ENCODE results near the gene C1QTNF6. TPM values are rescaled to one million over a fixed set of nuclear protein-coding genes. Genes with fewer than 3 reads are reported as not detected.

C1QTNF6 gene
- total RNA-seq, 3 donors from 2014 or later, result 8.9 to 22.5 (median 13.3) TPM

DNA sequence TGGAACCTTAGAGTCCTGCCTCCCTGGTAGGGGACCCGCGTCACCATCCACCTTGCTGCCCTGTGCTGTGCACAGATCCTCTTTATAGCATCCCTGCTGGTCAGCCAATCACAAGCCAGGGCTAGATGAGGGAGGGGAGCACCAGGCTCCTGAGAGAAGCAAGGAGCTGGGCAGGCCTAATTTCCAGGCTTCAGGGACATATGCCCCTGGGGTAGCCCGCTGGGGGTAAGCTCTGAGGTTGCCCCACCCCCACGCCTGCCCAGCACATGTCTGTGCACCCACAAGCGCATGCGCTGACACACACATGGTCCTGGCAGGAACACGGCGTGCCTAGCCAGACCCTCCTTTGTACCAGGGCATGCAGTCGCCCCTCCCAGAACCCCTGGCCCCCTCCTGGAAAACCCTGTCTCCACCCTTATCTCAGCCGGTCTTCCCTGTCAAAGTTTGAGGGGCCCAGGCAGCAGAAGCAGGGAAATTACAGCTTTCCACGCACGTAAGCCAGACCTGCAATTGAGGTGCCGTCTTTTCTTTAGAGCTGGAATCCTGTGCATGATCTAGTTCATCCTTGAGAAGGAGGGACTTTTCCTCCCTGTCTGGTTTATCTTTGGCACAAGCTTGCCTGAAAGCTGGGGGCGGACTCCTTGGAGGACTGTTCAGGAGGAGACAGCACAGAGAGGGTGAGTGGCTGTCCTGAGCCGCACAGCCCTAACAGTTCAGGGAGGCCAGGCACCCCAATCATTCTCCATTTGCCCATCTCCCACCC lies 22.2 kb upstream of the C1QTNF6 start:
- no peak overlapping the region for H3K4me3 ChIP-seq
- ATAC-seq (no peak), DNase-seq (no peak)
- no peak for TF ChIP-seq CTCF (IDR thresholded peaks at IDR 0.05)
- no peaks in the 10 kb centered on the region for H3K9me3 ChIP-seq
- H3K4me1 ChIP-seq (ENCODE audit: low read depth), result no peaks in the 10 kb centered on the region
- intact Hi-C loops (cut with DNase I, micrococcal nuclease), result no loop called here
- no peaks in the 10 kb centered on the region for H3K36me3 ChIP-seq (ENCODE audit: low read depth)

GRCh38 chr22:37209140-37209845 lies 21.2 kb upstream of the C1QTNF6 start:
- ATAC-seq, result no peak
- Histone ChIP-seq H3K4me3 (no peak overlapping the region), H3K9me3 (no peaks in the 10 kb centered on the region), H3K4me1 (ENCODE audit: low read depth) (no peaks in the 10 kb centered on the region), H3K36me3 (ENCODE audit: low read depth) (no peaks in the 10 kb centered on the region)
- TF ChIP-seq CTCF (IDR thresholded peaks at IDR 0.05), result no peak
- no peak for DNase-seq
- intact Hi-C loops (cut with DNase I, micrococcal nuclease), result loop anchor here in 1 of 2 donors (10.0 kb wide), 1 partner anchor 54 kb away; no protein-coding TSS in a partner anchor

- H3K4me1 ChIP-seq (ENCODE audit: low read depth), result no peaks in the 10 kb centered on the region
- DNase-seq (no peak), ATAC-seq (no peak)
- TF ChIP-seq CTCF (IDR thresholded peaks at IDR 0.05), result no peak
- intact Hi-C loops (cut with DNase I, micrococcal nuclease), result loop anchor here in 1 of 2 donors (10.0 kb wide), 1 partner anchor 54 kb away; no protein-coding TSS in a partner anchor
- H3K4me3 ChIP-seq, result no peak overlapping the region
- H3K36me3 ChIP-seq (ENCODE audit: low read depth), result no peaks in the 10 kb centered on the region
- H3K9me3 ChIP-seq, result no peaks in the 10 kb centered on the region
Observed at GRCh38 chr22:37208401-37209139, 20.5 kb upstream of the C1QTNF6 start.

GRCh38 chr22:37207981-37208380 lies 19.9 kb upstream of the C1QTNF6 start:
- no peak for ATAC-seq
- Histone ChIP-seq H3K36me3 (ENCODE audit: low read depth) (no peaks in the 10 kb centered on the region), H3K4me3 (no peak overlapping the region), H3K4me1 (ENCODE audit: low read depth) (no peaks in the 10 kb centered on the region), H3K9me3 (no peaks in the 10 kb centered on the region)
- no peak for TF ChIP-seq CTCF (IDR thresholded peaks at IDR 0.05)
- no peak for DNase-seq
- intact Hi-C loops (cut with DNase I, micrococcal nuclease), result loop anchor here in 1 of 2 donors (10.0 kb wide), 1 partner anchor 53 kb away; no protein-coding TSS in a partner anchor

All from mucosa of descending colon (tissue), 3 donors.